ENCODE measurements around the gene B4GALT2.

The B4GALT2 gene

GRCh38 chr1:44037154-44037553 is 58.1 kb downstream of the B4GALT2 start:
- no peak for FAIRE-seq
- no peak for DNase-seq (ENCODE audit: insufficient read length, low spot score)
- TF ChIP-seq POLR2A (IDR thresholded peaks at IDR 0.05; ENCODE audit: low read depth, low read length) (no peak), TAF1 (IDR thresholded peaks at IDR 0.05; ENCODE audit: low read depth, low read length) (no peak), POLR2AphosphoS5 (IDR thresholded peaks at IDR 0.05; ENCODE audit: low read depth, low read length) (no peak), SPI1 (IDR thresholded peaks at IDR 0.05; ENCODE audit: low read depth, low read length) (no peak), PAX5 (IDR thresholded peaks at IDR 0.05; ENCODE audit: insufficient read depth, low read length, severe bottlenecking) (no peak), POU2F2 (IDR thresholded peaks at IDR 0.05; ENCODE audit: low read depth, low read length) (no peak)

DNA sequence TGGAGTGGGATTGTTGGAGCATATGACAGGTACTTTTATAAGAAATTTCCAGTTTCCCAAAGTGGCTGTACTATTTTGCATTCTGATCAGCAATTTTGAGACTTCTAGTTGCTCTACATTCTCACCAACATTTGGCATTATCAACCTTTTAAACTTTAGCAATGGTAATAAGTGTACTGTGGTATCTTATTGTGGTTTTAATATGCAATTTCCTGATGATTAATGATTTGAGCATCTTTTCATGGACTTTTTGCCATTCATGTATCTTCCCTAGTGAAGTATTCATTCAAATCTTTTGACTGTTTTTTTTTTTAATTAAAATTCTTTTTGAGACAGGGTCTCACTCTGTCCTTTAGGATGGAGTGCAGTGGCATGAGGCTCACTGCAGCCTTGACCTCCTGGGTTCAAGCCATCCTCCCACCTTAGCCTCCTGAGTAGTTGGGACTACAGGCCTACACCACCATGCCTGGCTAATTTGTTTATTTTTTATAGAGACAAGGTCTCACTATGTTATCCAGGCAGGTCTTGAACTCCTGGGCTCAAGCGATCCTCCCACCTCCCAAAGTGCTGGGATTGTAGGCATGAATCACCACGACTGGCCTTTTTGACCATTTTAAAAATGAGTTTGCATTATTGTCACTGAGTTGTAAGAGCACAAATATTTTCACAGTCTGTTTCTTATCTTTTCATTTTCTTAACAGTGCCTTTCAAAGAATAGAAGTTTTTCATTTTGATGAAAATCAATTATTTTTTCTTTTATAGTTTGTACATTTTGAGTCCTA is 60.1 kb downstream of the B4GALT2 start:
- DNase-seq (ENCODE audit: insufficient read length, low spot score) (no peak), FAIRE-seq (no peak)
- TF ChIP-seq POLR2A (IDR thresholded peaks at IDR 0.05; ENCODE audit: low read depth, low read length), result no peak
- TF ChIP-seq SPI1 (IDR thresholded peaks at IDR 0.05; ENCODE audit: low read depth, low read length), result no peak
- TF ChIP-seq POLR2AphosphoS5 (IDR thresholded peaks at IDR 0.05; ENCODE audit: low read depth, low read length), result no peak

GRCh38 chr1:44040418-44040817 is 61.4 kb downstream of the B4GALT2 start:
- DNase-seq (ENCODE audit: insufficient read length, low spot score) (no peak), FAIRE-seq (no peak)
- TF ChIP-seq POU2F2 (IDR thresholded peaks at IDR 0.05; ENCODE audit: low read depth, low read length) (no peak), TAF1 (IDR thresholded peaks at IDR 0.05; ENCODE audit: low read depth, low read length) (no peak), SPI1 (IDR thresholded peaks at IDR 0.05; ENCODE audit: low read depth, low read length) (no peak), POLR2AphosphoS5 (IDR thresholded peaks at IDR 0.05; ENCODE audit: low read depth, low read length) (no peak), POLR2A (IDR thresholded peaks at IDR 0.05; ENCODE audit: low read depth, low read length) (no peak), PAX5 (IDR thresholded peaks at IDR 0.05; ENCODE audit: insufficient read depth, low read length, severe bottlenecking) (no peak)
